ENCODE results near the gene ARSB. TPM values are rescaled to one million over a fixed set of nuclear protein-coding genes. Genes with fewer than 3 reads are reported as not detected.

The ARSB gene
- total RNA-seq, 4 donors from 2014 or later: 9.1 to 12.7 (median 10.7) TPM

- H3K36me3 ChIP-seq: no peaks in the 10 kb centered on the region
- H3K4me3 ChIP-seq: no peak overlapping the region
- H3K27me3 ChIP-seq: no peaks in the 10 kb centered on the region
- DNase-seq: no peak
- no peak overlapping the region for H3K27ac ChIP-seq
- TF ChIP-seq POLR2AphosphoS5 (IDR thresholded peaks at IDR 0.05): no peak
- 76% methylated on average over 2 of the region's 2 CpGs; no CpG with 5 or more reads in 1 of the 2 donors for WGBS, 2 donors (ENCODE audit: low coverage in 1 of 2)
- in situ Hi-C loops (cut with MboI; ENCODE audit: low pct_ligation_motif_present in 1 of 4, low pct_unique_long_range_greater_than_20kb in 1 of 4, low sequenced_read_pairs in 3 of 4) (loop anchor here in 2 of 4 donors (25.0 kb wide), 1 partner anchor 448 kb away; no protein-coding TSS in a partner anchor), intact Hi-C loops (cut with DNase I; ENCODE audit: low total_unique reads) (no loop called here)
- no peaks in the 10 kb centered on the region for H3K9me3 ChIP-seq
- no peaks in the 10 kb centered on the region for H3K4me1 ChIP-seq
Observed at GRCh38 chr5:79014631-79015030, 29.5 kb upstream of the ARSB start.

- Histone ChIP-seq H3K36me3 (no peaks in the 10 kb centered on the region), H3K4me1 (no peaks in the 10 kb centered on the region), H3K4me3 (no peak overlapping the region), H3K9me3 (no peaks in the 10 kb centered on the region), H3K27me3 (no peaks in the 10 kb centered on the region), H3K27ac (no peak overlapping the region)
- DNase-seq: no peak
- intact Hi-C loops (cut with DNase I; ENCODE audit: low total_unique reads): no loop called here
- no peak for TF ChIP-seq CTCF (IDR thresholded peaks at IDR 0.05)
- no peak for TF ChIP-seq EP300 (IDR thresholded peaks at IDR 0.05; ENCODE audit: low read depth)
- TF ChIP-seq POLR2A (IDR thresholded peaks at IDR 0.05): no peak
- no peak for TF ChIP-seq POLR2AphosphoS5 (IDR thresholded peaks at IDR 0.05)
- in situ Hi-C loops (cut with MboI; ENCODE audit: low pct_ligation_motif_present in 1 of 4, low pct_unique_long_range_greater_than_20kb in 1 of 4, low sequenced_read_pairs in 3 of 4): loop anchor here in 2 of 4 donors (25.0 kb wide), 1 partner anchor 450 kb away; no protein-coding TSS in a partner anchor
Observed at GRCh38 chr5:79011869-79012268, 26.8 kb upstream of the ARSB start.

- Histone ChIP-seq H3K36me3 (no peaks in the 10 kb centered on the region), H3K4me3 (no peak overlapping the region), H3K27ac (no peak overlapping the region), H3K4me1 (no peaks in the 10 kb centered on the region), H3K27me3 (no peaks in the 10 kb centered on the region), H3K9me3 (no peaks in the 10 kb centered on the region)
- in situ Hi-C loops (cut with MboI; ENCODE audit: low pct_ligation_motif_present in 1 of 4, low pct_unique_long_range_greater_than_20kb in 1 of 4, low sequenced_read_pairs in 3 of 4) (loop anchor here in 2 of 4 donors (25.0 kb wide), 1 partner anchor 451 kb away; no protein-coding TSS in a partner anchor), intact Hi-C loops (cut with DNase I; ENCODE audit: low total_unique reads) (no loop called here)
- DNase-seq: no peak
- no peak for TF ChIP-seq POLR2A (IDR thresholded peaks at IDR 0.05)
- TF ChIP-seq EP300 (IDR thresholded peaks at IDR 0.05; ENCODE audit: low read depth): no peak
- TF ChIP-seq CTCF (IDR thresholded peaks at IDR 0.05): no peak
- TF ChIP-seq POLR2AphosphoS5 (IDR thresholded peaks at IDR 0.05): no peak
- WGBS, 2 donors (ENCODE audit: low coverage in 1 of 2): 83 to 89% methylated on average over 1 of the region's 1 CpG
Observed at GRCh38 chr5:79011219-79011836, 26.2 kb upstream of the ARSB start.

GRCh38 chr5:79008362-79008761 lies 23.3 kb upstream of the ARSB start:
- WGBS, 2 donors (ENCODE audit: low coverage in 1 of 2): 0 to 89% methylated on average over 1 to 3 of the region's 3 CpGs
- in situ Hi-C loops (cut with MboI; ENCODE audit: low pct_ligation_motif_present in 1 of 4, low pct_unique_long_range_greater_than_20kb in 1 of 4, low sequenced_read_pairs in 3 of 4): loop anchor here in 2 of 4 donors (25.0 kb wide), 1 partner anchor 454 kb away; no protein-coding TSS in a partner anchor
- DNase-seq: no peak
- no peaks in the 10 kb centered on the region for H3K9me3 ChIP-seq
- H3K36me3 ChIP-seq: no peaks in the 10 kb centered on the region
- no peak overlapping the region for H3K27ac ChIP-seq
- TF ChIP-seq EP300 (IDR thresholded peaks at IDR 0.05; ENCODE audit: low read depth) (no peak), CTCF (IDR thresholded peaks at IDR 0.05) (no peak), POLR2A (IDR thresholded peaks at IDR 0.05) (no peak), POLR2AphosphoS5 (IDR thresholded peaks at IDR 0.05) (no peak)
- intact Hi-C loops (cut with DNase I; ENCODE audit: low total_unique reads): no loop called here
- no peak overlapping the region for H3K4me3 ChIP-seq
- H3K27me3 ChIP-seq: no peaks in the 10 kb centered on the region
- no peaks in the 10 kb centered on the region for H3K4me1 ChIP-seq

Data from transverse colon (tissue), 4 donors.